Peyer's patch (tissue), 4 donors: ENCODE measurements around the gene NRXN3.

Source experiments
- CTCF ChIP-seq, 6 experiments: fragments of 450-650 bp in 4 of 6; fragments of 200-600 bp in 2 of 6; sonication (generic) in 1 of 6; IDR thresholded peaks; one replicate each; pipeline ENCODE4 v1.5.1; 2017 to 2019; ENCODE audit warnings: antibody characterized with exemption in 6 of 6, mild to moderate bottlenecking in 3 of 6, moderate library complexity in 1 of 6
- POLR2A ChIP-seq, 2 donors: fragments of 450-650 bp; IDR thresholded peaks; one replicate each; pipeline ENCODE4 v1.5.1; 2017; ENCODE audit warnings: antibody characterized with exemption in 2 of 2, mild to moderate bottlenecking in 2 of 2, moderate library complexity in 2 of 2

GRCh38 chr14:79357307-79357706, 1187.1 kb downstream of the NRXN3 start:
- TF ChIP-seq POLR2A (IDR thresholded peaks at IDR 0.05), result no peak
- no peak for TF ChIP-seq CTCF (IDR thresholded peaks at IDR 0.05)
